Activated naive CD8-positive, alpha-beta T cell treated with anti-CD3 and anti-CD28 coated beads, Interleukin-2, amount 50 U/mL, for 16 hours (primary cell): ENCODE measurements around the gene PTN.
"Not testable (repeated sequence)": the region's sequence is repeated elsewhere in the genome, so short reads cannot be mapped to it uniquely, and the experiment has no call there.

Experiments used
- DNase-seq: peaks from one replicate; pipeline ENCODE4 v3.0.0-alpha.2; 2020; ENCODE audit warnings: low read depth, low spot score

PTN gene

GRCh38 chr7:137268001-137268865 lies 75.3 kb downstream of the PTN start:
- DNase-seq, result not testable (repeated sequence)

- DNase-seq, result no peak
These were observed 76.8 kb downstream of the PTN start for GRCh38 chr7:137266764-137267163.

GRCh38 chr7:137265480-137265879 lies 78.1 kb downstream of the PTN start:
- DNase-seq, result not testable (repeated sequence)

- no peak for DNase-seq
These were observed 80.9 kb downstream of the PTN start for GRCh38 chr7:137262599-137262998.

GRCh38 chr7:137258552-137258951 lies 85.0 kb downstream of the PTN start:
- DNase-seq, result no peak

- no peak for DNase-seq
These were observed 88.8 kb downstream of the PTN start for GRCh38 chr7:137254766-137255165.

GRCh38 chr7:137245890-137246289 lies 97.6 kb downstream of the PTN start:
- no peak for DNase-seq

GRCh38 chr7:137245186-137245585 lies 98.3 kb downstream of the PTN start:
- DNase-seq, result no peak

GRCh38 chr7:137243741-137244140 lies 99.8 kb downstream of the PTN start:
- DNase-seq, result no peak

GRCh38 chr7:137242616-137243015 lies 100.9 kb downstream of the PTN start:
- DNase-seq, result no peak

GRCh38 chr7:137241655-137242360 lies 101.7 kb downstream of the PTN start:
- DNase-seq, result no peak

GRCh38 chr7:137239186-137239585 lies 104.3 kb downstream of the PTN start:
- DNase-seq, result not testable (repeated sequence)

- no peak for DNase-seq
These were observed 108.1 kb downstream of the PTN start for GRCh38 chr7:137235434-137235833.

- no peak for DNase-seq
These were observed 112.4 kb downstream of the PTN start for GRCh38 chr7:137231167-137231566.

GRCh38 chr7:137221467-137221866 lies 122.1 kb downstream of the PTN start:
- no peak for DNase-seq

- no peak for DNase-seq
These were observed 129.8 kb downstream of the PTN start for GRCh38 chr7:137213744-137214143.

GRCh38 chr7:137209151-137209817 lies 134.2 kb downstream of the PTN start:
- no peak for DNase-seq

GRCh38 chr7:137206770-137207169 lies 136.8 kb downstream of the PTN start:
- DNase-seq, result no peak

- no peak for DNase-seq
These were observed 139.3 kb downstream of the PTN start for GRCh38 chr7:137204246-137204645.

- no peak for DNase-seq
These were observed 140.2 kb downstream of the PTN start for GRCh38 chr7:137203351-137203750.

- no peak for DNase-seq
These were observed 146.9 kb downstream of the PTN start for GRCh38 chr7:137196648-137197047.

- DNase-seq, result no peak
These were observed 147.5 kb downstream of the PTN start for GRCh38 chr7:137195996-137196395.
